ENCODE measurements around the gene PDE4C.
A peak's percentile ranks its signal among the peaks of the same experiment; 100 is the strongest.

PDE4C gene

GRCh38 chr19:18192673-18193387 lies 33.4 kb downstream of the PDE4C start, which contains the start of gene MPV17L2:
MPV17L2 (plus strand) TSS chr19:18193218; CDS start chr19:18193282, 64 bp downstream.
- Histone ChIP-seq H3K27me3 (ENCODE audit: low read depth, low read length) (no peaks in the 10 kb centered on the region), H3K4me1 (ENCODE audit: control insufficient read depth in 1 of 2, insufficient read depth in 2 of 2, low read length in 2 of 2) (peaks cover 8 to 24% of the 10 kb centered on the region in 2 donors), H3K36me3 (ENCODE audit: control insufficient read depth in 1 of 2, insufficient read depth in 2 of 2, low read length in 2 of 2) (peaks cover 0 to 17% of the 10 kb centered on the region in 2 donors), H3K9me3 (ENCODE audit: control insufficient read depth in 1 of 2, low read length in 2 of 2) (no peaks in the 10 kb centered on the region), H3K4me3 (ENCODE audit: low read depth in 1 of 2, low read length in 2 of 2) (peak within 1 kb of the TSS; percentile 72 to 81), H3K27ac (ENCODE audit: low read length) (peak within 1 kb of the TSS; percentile 93)

- Histone ChIP-seq H3K27me3 (ENCODE audit: low read depth, low read length) (no peaks in the 10 kb centered on the region), H3K27ac (ENCODE audit: low read length) (peak overlapping the region; percentile 93), H3K36me3 (ENCODE audit: control insufficient read depth in 1 of 2, insufficient read depth in 2 of 2, low read length in 2 of 2) (peaks cover 0 to 10% of the 10 kb centered on the region in 2 donors), H3K4me1 (ENCODE audit: control insufficient read depth in 1 of 2, insufficient read depth in 2 of 2, low read length in 2 of 2) (peaks cover 8 to 24% of the 10 kb centered on the region in 2 donors), H3K4me3 (ENCODE audit: low read depth in 1 of 2, low read length in 2 of 2) (peak overlapping the region; percentile 72 to 81), H3K9me3 (ENCODE audit: control insufficient read depth in 1 of 2, low read length in 2 of 2) (no peaks in the 10 kb centered on the region)
These were observed 34.6 kb downstream of the PDE4C start for GRCh38 chr19:18191640-18192062.

- Histone ChIP-seq H3K36me3 (ENCODE audit: control insufficient read depth in 1 of 2, insufficient read depth in 2 of 2, low read length in 2 of 2) (peaks cover 0 to 3% of the 10 kb centered on the region in 2 donors), H3K4me1 (ENCODE audit: control insufficient read depth in 1 of 2, insufficient read depth in 2 of 2, low read length in 2 of 2) (peaks cover 8 to 24% of the 10 kb centered on the region in 2 donors), H3K9me3 (ENCODE audit: control insufficient read depth in 1 of 2, low read length in 2 of 2) (no peaks in the 10 kb centered on the region), H3K27me3 (ENCODE audit: low read depth, low read length) (no peaks in the 10 kb centered on the region), H3K27ac (ENCODE audit: low read length) (no peak overlapping the region), H3K4me3 (ENCODE audit: low read depth in 1 of 2, low read length in 2 of 2) (no peak overlapping the region)
These were observed 36.0 kb downstream of the PDE4C start for GRCh38 chr19:18190278-18190677.

GRCh38 chr19:18185538-18185937 lies 40.7 kb downstream of the PDE4C start:
- no peaks in the 10 kb centered on the region for H3K36me3 ChIP-seq (ENCODE audit: control insufficient read depth in 1 of 2, insufficient read depth in 2 of 2, low read length in 2 of 2)
- no peaks in the 10 kb centered on the region for H3K4me1 ChIP-seq (ENCODE audit: control insufficient read depth in 1 of 2, insufficient read depth in 2 of 2, low read length in 2 of 2)
- no peaks in the 10 kb centered on the region for H3K9me3 ChIP-seq (ENCODE audit: control insufficient read depth in 1 of 2, low read length in 2 of 2)
- no peaks in the 10 kb centered on the region for H3K27me3 ChIP-seq (ENCODE audit: low read depth, low read length)
- no peak overlapping the region for H3K4me3 ChIP-seq (ENCODE audit: low read depth in 1 of 2, low read length in 2 of 2)
- H3K27ac ChIP-seq (ENCODE audit: low read length): no peak overlapping the region

- no peaks in the 10 kb centered on the region for H3K27me3 ChIP-seq (ENCODE audit: low read depth, low read length)
- H3K4me3 ChIP-seq (ENCODE audit: low read depth in 1 of 2, low read length in 2 of 2): no peak overlapping the region
- no peak overlapping the region for H3K27ac ChIP-seq (ENCODE audit: low read length)
- H3K4me1 ChIP-seq (ENCODE audit: control insufficient read depth in 1 of 2, insufficient read depth in 2 of 2, low read length in 2 of 2): no peaks in the 10 kb centered on the region
- no peaks in the 10 kb centered on the region for H3K36me3 ChIP-seq (ENCODE audit: control insufficient read depth in 1 of 2, insufficient read depth in 2 of 2, low read length in 2 of 2)
- no peaks in the 10 kb centered on the region for H3K9me3 ChIP-seq (ENCODE audit: control insufficient read depth in 1 of 2, low read length in 2 of 2)
These were observed 42.7 kb downstream of the PDE4C start for GRCh38 chr19:18183529-18183928.

GRCh38 chr19:18179957-18180356 lies 46.3 kb downstream of the PDE4C start:
- Histone ChIP-seq H3K9me3 (ENCODE audit: control insufficient read depth in 1 of 2, low read length in 2 of 2) (no peaks in the 10 kb centered on the region), H3K4me1 (ENCODE audit: control insufficient read depth in 1 of 2, insufficient read depth in 2 of 2, low read length in 2 of 2) (no peaks in the 10 kb centered on the region), H3K27ac (ENCODE audit: low read length) (no peak overlapping the region), H3K27me3 (ENCODE audit: low read depth, low read length) (no peaks in the 10 kb centered on the region), H3K36me3 (ENCODE audit: control insufficient read depth in 1 of 2, insufficient read depth in 2 of 2, low read length in 2 of 2) (peaks cover 0 to 5% of the 10 kb centered on the region in 2 donors), H3K4me3 (ENCODE audit: low read depth in 1 of 2, low read length in 2 of 2) (no peak overlapping the region)

- Histone ChIP-seq H3K27me3 (ENCODE audit: low read depth, low read length) (no peaks in the 10 kb centered on the region), H3K4me3 (ENCODE audit: low read depth in 1 of 2, low read length in 2 of 2) (no peak overlapping the region), H3K27ac (ENCODE audit: low read length) (no peak overlapping the region), H3K36me3 (ENCODE audit: control insufficient read depth in 1 of 2, insufficient read depth in 2 of 2, low read length in 2 of 2) (peaks cover 0 to 5% of the 10 kb centered on the region in 2 donors), H3K9me3 (ENCODE audit: control insufficient read depth in 1 of 2, low read length in 2 of 2) (no peaks in the 10 kb centered on the region), H3K4me1 (ENCODE audit: control insufficient read depth in 1 of 2, insufficient read depth in 2 of 2, low read length in 2 of 2) (peaks cover 3 to 6% of the 10 kb centered on the region in 2 donors)
These were observed 49.6 kb downstream of the PDE4C start for GRCh38 chr19:18176367-18177310.

- peak overlapping the region; percentile 83 to 87 for H3K4me3 ChIP-seq (ENCODE audit: low read depth in 1 of 2, low read length in 2 of 2)
- H3K36me3 ChIP-seq (ENCODE audit: control insufficient read depth in 1 of 2, insufficient read depth in 2 of 2, low read length in 2 of 2): peaks cover 0 to 5% of the 10 kb centered on the region in 2 donors
- no peaks in the 10 kb centered on the region for H3K9me3 ChIP-seq (ENCODE audit: control insufficient read depth in 1 of 2, low read length in 2 of 2)
- H3K27me3 ChIP-seq (ENCODE audit: low read depth, low read length): no peaks in the 10 kb centered on the region
- peaks cover 3 to 6% of the 10 kb centered on the region in 2 donors for H3K4me1 ChIP-seq (ENCODE audit: control insufficient read depth in 1 of 2, insufficient read depth in 2 of 2, low read length in 2 of 2)
- no peak overlapping the region for H3K27ac ChIP-seq (ENCODE audit: low read length)
These were observed 51.3 kb downstream of the PDE4C start for GRCh38 chr19:18174983-18175382.
